ENCODE measurements around the gene FGGY. TPM values are rescaled to one million over a fixed set of nuclear protein-coding genes. Genes with fewer than 3 reads are reported as not detected.

The FGGY gene
- total and polyA plus RNA-seq, 2 donors (not counting 1 experiment from before 2014, with no cell fraction given), result 6.1 to 38.5 TPM

GRCh38 chr1:59367301-59368007 lies 70.6 kb downstream of the FGGY start:
- no peak for ATAC-seq (ENCODE audit: low read depth)
- no peak overlapping the region for H3K9ac ChIP-seq (ENCODE audit: low read length)

More at GRCh38 chr1:59367301-59368007, 70.6 kb downstream of the FGGY start:
- POLR2A ChIA-PET, result no interaction called here
- Mint-ChIP-seq H3K27me3 (no peaks in the 10 kb centered on the region), H3K9me3 (ENCODE audit: insufficient read depth) (no peaks in the 10 kb centered on the region), H3K4me3 (no peak overlapping the region), H3K27ac (no peak overlapping the region), H3K4me1 (no peaks in the 10 kb centered on the region)
- no peak for TF ChIP-seq CTCF (IDR thresholded peaks at IDR 0.05)
- TF ChIP-seq EZH2 (IDR thresholded peaks at IDR 0.05; ENCODE audit: borderline replicate concordance, insufficient read depth, low read depth, low read length, poor library complexity, severe bottlenecking), result no peak
- H3K36me3 ChIP-seq (replicated peaks in 1 of 2; ENCODE audit: control extremely low read depth in 1 of 2, control insufficient read depth in 1 of 2, extremely low read depth in 1 of 2, insufficient read depth in 2 of 2, low read length in 1 of 2), result peaks cover 0 to 3% of the 10 kb centered on the region in 2 experiments
- intact Hi-C loops (cut with micrococcal nuclease), result no loop called here
- H3K9me3 ChIP-seq (ENCODE audit: control extremely low read depth in 1 of 3, control insufficient read depth in 2 of 3, insufficient read depth in 1 of 3, low read length in 2 of 3), result no peaks in the 10 kb centered on the region
- H4K20me1 ChIP-seq (ENCODE audit: control insufficient read depth, insufficient read depth, low read length, poor library complexity, severe bottlenecking), result no peaks in the 10 kb centered on the region
- CTCF ChIA-PET, result no interaction called here
- no peaks in the 10 kb centered on the region for H3K4me1 ChIP-seq (ENCODE audit: control insufficient read depth in 2 of 2, insufficient read depth in 2 of 2, low read length in 2 of 2)
- no peaks in the 10 kb centered on the region for H3K27me3 ChIP-seq (replicated peaks in 1 of 4; ENCODE audit: control extremely low read depth in 1 of 4, control insufficient read depth in 3 of 4, insufficient read depth in 4 of 4, low read length in 3 of 4)
- H3K27ac ChIP-seq (ENCODE audit: low read length in 2 of 2), result no peak overlapping the region
- WGBS (ENCODE audit: insufficient coverage), result 87% methylated on average over 4 of the region's 6 CpGs
- H3K4me2 ChIP-seq (replicated peaks; ENCODE audit: low read depth, low read length, poor library complexity, severe bottlenecking), result no peak overlapping the region
- DNase-seq, result no peak
- no peak overlapping the region for H3K4me3 ChIP-seq (ENCODE audit: control extremely low read depth in 1 of 5, extremely low read depth in 1 of 5, insufficient read depth in 1 of 5, low read depth in 2 of 5, low read length in 4 of 5)
- no peaks in the 10 kb centered on the region for H3K79me2 ChIP-seq (ENCODE audit: control insufficient read depth, insufficient read depth, low read length)
- H2AFZ ChIP-seq (ENCODE audit: insufficient read depth, low read depth, low read length, poor library complexity, severe bottlenecking), result no peak overlapping the region
